ENCODE results near the gene PGD.
A peak's percentile ranks its signal among the peaks of the same experiment; 100 is the strongest.
"Not testable (repeated sequence)": the region's sequence is repeated elsewhere in the genome, so short reads cannot be mapped to it uniquely, and the experiment has no call there.

Gene PGD

DNA sequence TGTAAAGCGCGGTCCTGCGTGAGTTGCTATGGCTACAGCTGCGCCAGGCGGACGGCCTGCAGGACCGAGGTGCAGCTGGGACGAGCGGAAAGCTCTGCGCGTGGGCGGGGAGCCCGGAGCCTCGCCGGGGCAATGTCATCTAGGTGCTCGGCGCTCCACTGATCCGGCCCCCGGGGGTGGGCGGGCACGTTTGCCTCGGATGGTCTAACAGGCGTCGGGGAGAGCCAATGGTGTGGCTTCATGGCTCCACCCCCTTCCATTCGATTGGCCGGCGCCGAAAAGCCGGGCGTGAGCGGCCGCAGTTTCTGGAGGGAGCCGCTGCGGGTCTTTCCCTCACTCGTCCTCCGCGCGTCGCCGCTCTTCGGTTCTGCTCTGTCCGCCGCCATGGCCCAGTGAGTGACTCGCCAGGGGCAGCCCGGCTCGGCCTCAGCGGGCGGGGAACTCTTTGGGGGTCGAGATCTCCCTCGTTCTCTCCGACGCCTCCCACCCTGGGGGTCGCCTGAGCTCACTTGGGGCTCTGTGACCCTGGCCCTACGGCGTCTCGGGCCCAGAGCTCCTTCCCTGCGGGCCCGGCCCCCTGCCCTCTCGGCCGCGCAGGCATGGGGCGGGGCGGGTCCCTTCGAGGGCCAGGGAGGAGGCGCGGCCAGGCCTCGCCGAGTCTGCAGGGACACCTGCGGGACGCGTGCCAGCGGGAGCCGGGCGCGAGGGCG, at the start of gene PGD:
PGD (plus strand) TSS at position 331 of the 710 bp plus-strand sequence; CDS start at position 385, 54 bp downstream.
- DNase-seq (ENCODE audit: low read depth in 2 of 2): peak; percentile 94 to 96

DNA sequence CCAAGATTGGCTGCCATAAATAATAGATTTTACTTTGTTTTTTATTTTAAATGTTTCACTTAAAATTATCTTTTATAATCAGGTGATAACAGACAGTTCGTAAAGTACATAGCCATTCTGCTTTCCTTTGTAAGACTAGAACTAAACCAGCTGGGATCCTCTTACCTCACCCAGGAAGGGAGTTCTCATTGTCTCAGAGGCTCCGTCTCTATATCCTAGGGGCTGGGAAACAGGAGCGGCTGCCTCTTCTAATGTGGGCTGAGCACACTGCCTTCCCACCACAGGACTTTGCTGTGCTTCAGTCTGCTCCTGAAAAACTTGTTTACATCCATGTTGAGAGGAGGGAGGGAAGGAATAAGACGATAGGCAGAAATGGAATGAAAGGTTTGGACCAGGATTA, 45.6 kb upstream of the PGD start:
- no peak for DNase-seq (ENCODE audit: low read depth in 2 of 2)

DNA sequence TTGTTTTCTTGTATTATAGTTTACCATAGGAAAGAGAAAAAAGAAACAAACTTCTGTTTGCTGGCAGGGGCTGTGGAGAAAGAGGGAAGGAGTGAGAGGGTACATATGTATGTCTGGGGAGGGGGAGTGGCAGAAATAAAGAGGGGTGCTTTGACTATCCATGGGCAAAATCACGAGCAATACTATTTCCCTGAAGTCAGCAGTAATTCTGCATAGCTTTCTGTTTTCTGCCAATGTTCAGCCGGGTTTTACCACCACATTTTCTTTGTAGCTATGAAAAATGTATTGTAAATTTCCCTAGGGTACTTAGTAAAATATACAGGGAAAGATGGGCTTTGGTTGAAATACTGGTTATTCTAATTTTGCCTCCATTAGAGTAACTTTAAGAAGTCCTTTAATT, 45.2 kb upstream of the PGD start:
- no peak for DNase-seq (ENCODE audit: low read depth in 2 of 2)

DNA sequence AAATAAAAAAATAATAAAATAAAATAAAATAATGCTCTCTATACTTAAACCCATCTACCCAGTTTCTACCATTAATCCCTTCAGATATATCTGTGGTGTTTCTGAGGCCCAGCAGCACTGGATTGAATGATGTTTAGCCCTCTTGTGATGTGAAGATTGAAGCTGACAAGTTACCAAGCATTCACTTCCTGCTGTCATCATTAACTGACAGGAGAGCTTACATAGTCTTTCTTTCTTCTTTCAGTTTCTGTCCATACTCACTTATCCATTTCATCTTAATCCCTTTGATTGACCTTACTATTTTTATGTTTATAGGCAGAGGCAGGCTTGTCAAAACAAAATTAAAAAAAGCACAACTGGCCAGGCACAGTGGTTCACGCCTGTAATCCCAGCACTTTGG, 38.8 kb upstream of the PGD start:
- no peak for DNase-seq (ENCODE audit: low read depth in 2 of 2)

DNA sequence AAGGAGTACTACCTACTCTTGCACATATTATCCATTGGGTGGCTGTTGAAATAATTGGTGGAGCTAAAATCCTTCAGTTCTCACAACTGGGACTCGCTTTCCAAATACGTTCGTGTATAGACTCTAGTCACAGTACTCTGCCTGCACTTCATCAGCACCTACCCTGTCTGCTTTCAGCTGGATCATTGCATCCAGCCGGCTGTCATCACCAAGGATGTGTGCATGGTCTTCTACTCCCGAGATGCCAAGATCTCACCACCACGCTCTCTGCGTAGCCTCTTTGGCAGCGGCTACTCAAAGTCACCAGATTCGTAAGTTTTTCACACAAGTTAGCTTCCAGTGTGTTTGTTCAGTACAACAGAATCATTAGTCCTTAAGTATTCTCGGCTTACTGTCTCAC, 37.3 kb upstream of the PGD start:
- no peak for DNase-seq (ENCODE audit: low read depth in 2 of 2)

DNA sequence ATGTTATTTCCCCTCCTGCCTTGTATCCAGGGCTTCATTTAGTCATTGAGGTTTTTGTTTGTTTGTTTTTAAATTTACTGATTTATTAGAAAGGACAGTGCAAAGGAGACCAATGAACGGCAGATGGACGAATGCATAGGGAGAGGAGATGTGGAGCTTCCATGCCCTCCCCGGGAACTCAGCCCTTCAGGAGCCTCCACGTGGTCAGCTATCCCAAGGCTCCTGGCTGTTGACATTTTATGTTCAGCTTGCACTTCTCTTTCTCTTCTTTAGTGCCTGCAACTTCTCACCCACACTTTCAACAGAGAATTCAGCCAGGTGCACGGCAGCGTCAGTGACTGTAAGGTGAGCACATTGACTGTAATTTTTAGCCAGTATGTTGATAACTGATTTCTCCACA, 30.7 kb upstream of the PGD start:
- no peak for DNase-seq (ENCODE audit: low read depth in 2 of 2)

DNA sequence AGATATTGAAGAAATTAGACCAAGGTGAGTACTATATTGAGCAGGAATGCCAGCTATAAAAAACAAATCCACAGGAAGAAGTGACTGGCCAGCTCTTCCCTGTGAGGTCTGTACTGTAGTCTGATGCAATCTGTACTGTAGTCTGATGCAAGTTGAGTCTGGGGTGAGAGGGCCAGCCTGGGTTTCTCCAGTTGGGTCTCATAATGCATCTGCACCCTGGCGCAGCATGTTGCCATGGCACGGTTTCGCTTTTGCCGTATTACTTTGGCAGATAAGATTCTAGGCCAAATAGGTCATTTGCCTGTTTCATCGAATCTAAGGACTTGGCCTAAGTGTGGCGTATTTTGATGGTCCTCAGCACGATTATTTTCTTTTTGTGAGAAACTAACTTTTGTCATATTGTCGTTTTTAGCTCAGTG, 24.4 kb upstream of the PGD start:
- no peak for DNase-seq (ENCODE audit: low read depth in 2 of 2)

DNA sequence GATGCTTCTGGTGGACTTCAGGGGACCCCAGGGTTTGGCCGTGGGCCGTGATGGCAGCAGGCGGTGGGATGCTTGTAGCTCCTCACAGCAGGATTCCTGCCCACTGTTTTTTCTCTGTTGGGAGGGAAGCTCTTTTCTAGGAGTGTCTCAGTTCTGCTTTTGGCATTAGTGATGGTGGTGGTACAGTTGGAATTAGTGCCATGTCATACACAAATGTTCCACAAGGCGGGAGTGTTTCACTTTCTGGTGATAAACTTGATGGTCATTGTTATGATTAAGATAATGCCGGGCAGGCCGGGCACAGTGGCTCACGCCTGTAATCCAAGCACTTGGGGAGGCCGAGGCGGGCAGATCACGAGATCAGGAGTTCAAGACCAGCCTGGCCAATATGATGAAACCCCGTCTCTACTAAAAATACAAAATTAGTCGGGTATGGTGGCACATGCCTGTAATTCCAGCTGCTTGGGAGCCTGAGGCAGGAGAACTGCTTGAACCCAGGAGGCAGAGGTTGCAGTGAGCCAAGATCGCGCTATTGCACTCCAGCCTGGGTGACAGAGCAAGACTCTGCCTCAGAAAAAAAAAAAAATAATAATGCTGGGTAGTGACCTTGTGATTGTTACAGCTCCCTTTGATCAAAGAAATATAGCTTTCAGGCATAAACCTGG, 21.4 kb upstream of the PGD start:
- not testable (repeated sequence) for DNase-seq (ENCODE audit: low read depth in 2 of 2)

DNA sequence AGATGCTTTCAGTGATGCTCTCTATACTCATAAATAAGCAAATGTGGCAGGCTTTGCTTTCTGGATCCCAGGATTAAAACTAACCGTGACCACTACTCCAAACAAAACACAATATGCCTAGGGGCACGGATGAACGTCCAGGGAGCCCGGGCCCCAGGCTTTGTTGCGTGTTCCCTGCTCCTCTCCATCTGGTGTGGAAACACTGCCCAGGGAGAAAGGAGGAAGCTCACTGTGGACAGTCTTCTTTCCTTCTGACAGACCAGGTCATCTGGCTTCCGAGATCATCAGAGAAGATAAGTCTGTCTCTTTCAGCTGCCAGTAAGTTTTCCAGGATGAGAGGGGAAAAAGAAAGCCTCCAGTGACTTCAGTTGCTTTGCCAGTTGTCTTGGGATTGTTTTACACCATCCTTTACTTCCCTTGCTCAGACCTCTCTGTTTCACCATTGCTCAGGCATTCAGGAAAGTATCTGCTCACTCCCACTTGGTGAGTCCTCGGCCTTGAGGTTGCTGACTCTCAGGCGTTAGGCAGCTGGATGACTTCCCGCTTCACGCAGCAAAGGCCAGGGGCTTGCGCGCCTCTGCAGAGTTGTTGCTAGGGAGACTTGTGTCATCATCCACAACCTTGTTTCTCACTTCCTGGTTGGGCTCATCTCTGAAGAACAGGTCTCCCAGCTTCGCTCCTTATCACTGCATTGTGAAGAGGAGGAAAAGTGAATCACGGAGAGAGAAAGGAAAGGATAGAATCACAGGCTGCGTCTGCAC, 20.6 kb upstream of the PGD start:
- no peak for DNase-seq (ENCODE audit: low read depth in 2 of 2)

DNA sequence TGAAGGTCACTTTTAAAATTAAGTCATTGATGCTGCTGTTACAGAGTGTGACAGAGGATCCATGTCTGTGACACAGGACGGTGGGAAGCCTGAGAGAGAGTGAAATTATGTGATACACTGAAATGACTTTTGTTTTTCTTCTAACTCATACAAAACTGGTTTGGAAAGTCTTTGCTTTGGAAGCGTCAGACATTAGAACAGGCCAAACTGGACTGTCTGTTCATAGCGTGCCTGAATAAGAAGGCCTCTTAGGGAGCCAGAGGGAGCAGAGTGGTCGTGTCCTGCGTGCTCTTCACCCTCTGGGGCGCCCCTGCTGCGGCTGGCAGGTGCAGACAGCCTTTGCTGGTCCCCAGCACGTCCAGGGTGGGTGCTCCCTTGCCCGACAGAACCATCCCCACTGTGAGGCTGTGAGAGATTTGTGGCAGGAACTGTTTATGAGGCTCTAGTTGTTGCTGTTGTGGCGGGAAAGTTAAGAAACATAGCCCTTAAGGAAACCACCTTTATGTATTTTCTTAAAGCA, 19.7 kb upstream of the PGD start:
- no peak for DNase-seq (ENCODE audit: low read depth in 2 of 2)

DNA sequence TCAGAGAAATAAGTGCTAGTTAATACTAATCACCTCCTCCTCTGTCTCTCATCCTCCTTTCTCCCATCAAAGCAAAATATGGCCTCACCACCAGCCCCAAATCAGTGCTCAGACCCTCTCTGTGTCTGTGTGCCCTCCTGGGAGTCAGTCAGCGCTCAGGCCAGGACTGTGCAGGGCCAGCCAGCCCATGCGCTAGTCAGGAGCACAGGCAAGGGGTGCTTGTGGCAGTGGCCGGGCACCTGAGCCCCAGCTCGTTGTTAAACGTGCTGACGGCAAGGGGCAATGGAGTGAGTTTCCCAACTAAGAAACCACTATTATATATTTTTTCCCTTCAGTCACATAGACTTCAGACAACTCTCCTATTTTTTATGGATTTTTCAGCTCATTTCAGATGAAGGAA, 19.2 kb upstream of the PGD start:
- DNase-seq (ENCODE audit: low read depth in 2 of 2): no peak

DNA sequence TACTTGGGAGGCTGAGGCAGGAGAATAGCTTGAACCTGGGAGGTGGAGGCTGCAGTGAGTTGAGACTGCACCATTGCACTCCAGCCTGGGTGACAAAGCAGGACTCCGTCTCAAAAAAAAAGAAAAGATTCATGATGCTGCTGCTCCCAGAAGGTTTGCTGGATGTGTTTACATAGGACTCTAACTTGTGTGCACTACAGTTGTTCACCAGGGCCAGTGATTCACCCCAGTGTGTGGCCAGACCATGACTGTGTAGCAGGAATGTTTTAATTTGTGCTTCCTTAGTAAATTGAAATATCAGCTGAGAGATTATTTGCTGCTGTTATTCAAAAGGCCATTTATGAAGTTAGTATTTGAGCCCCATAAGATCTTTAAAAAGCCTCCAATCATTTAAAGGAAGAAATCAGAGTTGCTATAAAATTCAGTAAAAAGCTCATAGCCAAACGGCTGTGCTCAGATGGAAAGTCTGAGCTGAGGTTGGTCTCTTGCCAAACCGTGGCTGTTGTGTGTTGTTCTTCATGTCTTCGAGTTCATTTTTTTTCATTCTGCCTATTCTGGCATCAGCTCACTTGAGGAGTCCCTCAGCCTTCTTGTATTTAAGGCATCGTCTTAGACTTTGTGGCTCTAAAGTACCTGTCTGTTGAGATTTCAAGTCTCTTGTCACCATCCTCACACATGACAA, 18.1 kb upstream of the PGD start:
- no peak for DNase-seq (ENCODE audit: low read depth in 2 of 2)

DNA sequence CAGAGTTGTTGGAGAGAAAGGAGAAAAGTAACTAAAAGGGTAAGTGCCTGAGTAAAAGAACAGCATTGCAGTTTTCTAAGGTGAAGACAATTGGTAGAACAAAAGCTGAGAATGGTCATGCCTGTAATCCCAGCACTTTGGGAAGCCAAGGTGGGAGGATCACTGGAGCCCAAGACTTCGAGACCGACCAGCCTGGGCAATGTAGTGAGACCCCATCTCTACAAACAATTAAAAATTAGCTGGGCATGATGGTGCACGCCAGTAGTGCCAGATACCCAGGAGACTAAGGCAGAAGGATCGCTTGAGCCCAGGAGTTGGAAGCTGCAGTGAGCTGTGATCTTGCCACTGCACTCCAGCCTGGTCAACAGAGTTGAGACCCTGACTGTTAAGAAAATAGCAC, 15.2 kb upstream of the PGD start:
- no peak for DNase-seq (ENCODE audit: low read depth in 2 of 2)

DNA sequence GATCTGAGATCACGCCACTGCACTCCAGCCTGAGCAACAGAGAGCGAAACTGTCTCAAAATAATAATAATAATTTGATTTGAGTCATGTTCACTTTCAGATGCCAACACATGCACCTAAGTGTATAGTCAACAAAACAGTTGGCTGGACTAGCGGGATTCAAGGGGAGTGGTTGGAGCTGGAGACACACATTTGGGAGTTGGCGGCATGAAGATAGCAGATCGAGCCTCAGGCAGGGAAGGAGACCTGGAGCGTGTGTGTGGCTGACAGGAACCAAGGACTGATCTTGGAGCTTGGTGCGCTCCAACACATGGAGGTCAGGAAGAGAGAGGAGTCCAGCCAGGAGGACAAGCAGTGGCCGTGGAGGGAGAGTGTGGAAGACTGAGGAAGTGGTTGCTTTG, 14.6 kb upstream of the PGD start:
- no peak for DNase-seq (ENCODE audit: low read depth in 2 of 2)

DNA sequence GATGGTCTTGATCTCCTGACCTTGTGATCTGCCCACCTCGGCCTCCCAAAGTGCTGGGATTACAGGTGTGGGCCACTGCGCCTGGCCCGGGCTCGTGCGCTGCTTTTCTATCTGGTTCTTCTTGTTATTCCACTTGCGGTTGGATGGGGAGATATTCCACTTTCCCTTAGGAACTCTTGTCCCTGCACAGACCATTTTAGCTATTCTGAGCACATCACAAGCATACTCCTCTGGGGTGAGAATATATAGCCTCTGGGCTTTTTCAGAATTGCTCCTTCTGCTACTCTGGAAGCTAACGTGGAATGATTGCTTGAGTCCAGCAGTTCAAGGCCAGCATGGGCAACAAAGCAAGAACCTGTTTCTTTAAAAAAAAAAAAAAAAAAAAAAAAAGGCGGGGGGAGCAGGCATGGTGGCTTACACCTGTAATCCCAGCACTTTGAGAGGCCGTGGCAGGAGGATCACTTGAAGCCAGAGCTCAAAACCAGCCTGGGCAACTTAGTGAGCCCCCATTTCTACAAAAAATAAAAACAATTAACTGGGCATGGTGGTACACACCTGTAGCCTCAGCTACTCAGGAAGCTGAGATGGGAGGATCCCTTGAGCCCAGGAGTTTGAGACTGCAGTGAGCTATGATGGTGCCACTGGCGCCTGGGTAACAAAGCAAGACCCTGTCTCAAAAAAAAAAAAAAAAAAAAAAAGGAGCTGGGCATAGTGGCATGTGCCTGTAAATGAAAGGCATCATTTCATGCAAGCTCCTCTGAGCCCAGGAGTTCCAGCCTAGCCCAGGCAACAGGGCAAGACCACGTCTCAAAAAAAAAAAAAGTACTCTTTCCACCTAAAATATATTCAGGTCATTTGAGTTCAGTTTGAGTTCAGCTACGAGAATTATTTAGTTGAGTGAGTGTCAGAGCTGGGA, 11.8 kb upstream of the PGD start:
- DNase-seq (ENCODE audit: low read depth in 2 of 2): no peak

DNA sequence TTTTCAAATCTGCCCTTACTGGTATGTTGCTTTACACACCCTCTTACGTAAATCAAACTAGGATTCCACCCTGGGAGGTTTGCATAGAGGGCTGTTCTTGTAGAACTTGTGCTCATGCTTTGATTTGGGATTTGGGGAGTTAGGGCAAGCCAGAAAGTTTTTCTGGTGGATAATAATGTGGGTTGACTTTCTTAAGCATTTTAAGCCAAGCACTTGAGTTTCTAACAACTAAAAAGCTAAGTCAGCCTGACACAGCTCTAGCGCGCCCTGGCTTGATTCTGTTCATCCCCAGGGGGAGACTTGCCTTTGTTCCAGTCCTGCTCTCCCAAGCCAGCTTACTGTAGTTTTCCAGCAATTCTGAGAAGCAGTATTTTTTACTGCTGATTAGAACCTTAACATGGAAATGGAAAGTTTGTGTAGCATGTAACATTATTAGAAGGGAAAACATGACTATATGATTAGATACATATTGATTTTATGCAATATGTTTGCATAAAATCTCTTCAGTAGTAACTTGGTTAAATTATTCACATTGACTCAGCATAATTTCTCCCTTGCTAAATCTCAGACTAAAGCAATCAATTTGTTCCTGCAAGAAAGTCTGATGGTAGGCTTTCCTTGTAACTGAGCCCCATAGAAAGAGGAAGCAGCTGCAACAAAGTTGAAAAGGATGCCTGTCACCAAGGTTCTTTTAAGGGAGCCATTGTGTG, 11.0 kb upstream of the PGD start:
- DNase-seq (ENCODE audit: low read depth in 2 of 2): no peak

DNA sequence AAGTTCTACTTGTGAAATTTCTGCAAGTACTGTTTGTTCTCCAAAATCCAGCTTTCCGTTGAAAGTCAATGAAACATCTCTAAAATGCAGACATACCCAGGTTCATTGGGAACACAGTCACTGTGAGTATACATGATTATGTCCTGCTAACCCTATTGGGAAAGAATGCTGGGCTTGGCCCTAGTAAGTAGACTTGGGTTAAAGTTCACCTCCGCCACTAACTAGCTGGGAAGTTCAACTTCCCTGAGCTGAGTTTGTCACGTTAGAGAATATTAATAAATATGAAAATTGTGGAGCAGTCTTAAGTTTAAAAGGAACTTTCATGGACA, 10.5 kb upstream of the PGD start:
- DNase-seq (ENCODE audit: low read depth in 2 of 2): no peak

DNA sequence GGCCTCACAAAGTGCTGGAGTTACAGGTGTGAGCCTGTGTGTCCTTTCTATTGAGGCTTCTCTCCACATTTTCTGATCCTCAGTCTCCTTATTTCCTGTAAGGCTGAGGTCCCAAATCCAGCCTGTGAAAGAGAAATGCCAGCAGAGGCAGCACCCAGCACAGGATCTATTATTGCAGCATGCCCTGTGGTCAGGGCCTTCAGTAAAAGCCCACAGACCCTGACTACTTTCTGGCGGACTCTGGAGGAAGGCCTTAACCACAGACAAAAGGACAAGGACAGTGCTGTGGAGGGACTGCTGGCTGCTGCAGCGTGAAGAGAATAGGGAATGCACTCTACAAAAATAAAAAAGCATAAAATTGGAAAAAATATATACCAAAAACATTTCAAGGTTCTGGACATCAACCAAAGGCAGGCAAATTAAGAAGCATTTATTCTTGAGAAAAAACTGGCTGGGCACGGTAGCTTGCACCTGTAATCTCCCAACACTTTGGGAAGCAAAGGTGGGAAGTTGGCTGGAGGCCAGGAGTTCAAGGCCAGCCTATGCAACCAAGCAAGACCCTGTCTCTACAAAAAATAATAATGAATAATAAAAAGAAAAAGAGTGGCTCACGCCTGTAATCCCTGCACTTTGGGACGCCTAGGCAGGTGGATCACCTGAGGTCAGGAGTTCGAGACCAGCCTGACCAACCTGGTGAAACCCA, 9.4 kb upstream of the PGD start:
- DNase-seq (ENCODE audit: low read depth in 2 of 2): no peak

DNA sequence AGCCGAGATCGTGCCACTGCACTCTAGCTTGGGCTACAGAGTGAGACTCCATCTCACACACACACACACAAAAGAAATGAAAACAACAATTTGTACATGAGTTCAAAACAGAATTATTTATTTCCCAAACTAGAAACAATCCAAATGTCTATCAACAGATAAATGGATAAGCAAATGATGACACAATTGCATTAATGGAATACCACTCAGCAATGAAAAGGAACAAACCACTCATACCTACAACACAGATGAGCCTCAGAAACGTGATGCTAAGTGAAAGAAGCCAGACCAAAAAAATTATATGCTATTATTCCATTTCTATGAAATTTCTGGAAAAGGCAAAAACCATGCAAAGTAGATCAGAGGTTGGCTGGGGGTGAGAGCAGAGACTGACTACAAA, 2.0 kb upstream of the PGD start:
- no peak for DNase-seq (ENCODE audit: low read depth in 2 of 2)

DNA sequence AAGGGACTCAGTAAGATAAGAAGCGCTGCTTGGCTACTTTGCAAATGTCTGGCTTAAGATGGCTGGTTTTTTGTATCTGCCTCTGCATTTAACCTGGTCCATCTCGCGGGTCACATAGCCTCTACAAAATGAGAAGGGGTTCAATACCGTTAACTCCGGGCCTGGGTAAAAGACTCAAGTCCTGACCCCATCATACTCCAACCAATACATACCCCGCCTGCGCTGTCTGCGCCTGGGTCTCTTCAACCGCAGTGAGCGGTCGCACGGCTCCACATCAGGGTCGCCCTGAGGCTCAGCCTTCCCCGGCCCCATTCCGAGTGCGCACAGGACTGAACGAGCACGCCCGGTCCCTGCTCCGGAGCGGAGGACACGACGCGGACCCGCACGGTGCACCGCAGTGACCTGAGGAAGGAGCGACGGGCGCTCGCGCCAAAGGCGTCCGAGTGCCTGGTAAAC, 558 bp upstream of the PGD start:
- DNase-seq (ENCODE audit: low read depth in 2 of 2): no peak

Data from stimulated activated CD8-positive, alpha-beta memory T cell treated with anti-CD3 and anti-CD28 coated beads, Interleukin-15, amount 100 ng/mL, for 4 hours (primary cell).